GM18505 (cell line): ENCODE results near the gene WWOX.

Experiments used
- ATAC-seq: cut with Tn5 transposase; IDR thresholded peaks from one replicate; pipeline ENCODE4 v1.9.1; 2021; ENCODE audit not compliant: unreplicated experiment
- POLR2A ChIP-seq: IDR thresholded peaks from 4 replicates; pipeline ENCODE4 v1.6.1; 2011; ENCODE audit warnings: borderline replicate concordance; ENCODE audit not compliant: insufficient read depth, insufficient read length; ENCODE audit errors: extremely low read depth

WWOX gene

DNA sequence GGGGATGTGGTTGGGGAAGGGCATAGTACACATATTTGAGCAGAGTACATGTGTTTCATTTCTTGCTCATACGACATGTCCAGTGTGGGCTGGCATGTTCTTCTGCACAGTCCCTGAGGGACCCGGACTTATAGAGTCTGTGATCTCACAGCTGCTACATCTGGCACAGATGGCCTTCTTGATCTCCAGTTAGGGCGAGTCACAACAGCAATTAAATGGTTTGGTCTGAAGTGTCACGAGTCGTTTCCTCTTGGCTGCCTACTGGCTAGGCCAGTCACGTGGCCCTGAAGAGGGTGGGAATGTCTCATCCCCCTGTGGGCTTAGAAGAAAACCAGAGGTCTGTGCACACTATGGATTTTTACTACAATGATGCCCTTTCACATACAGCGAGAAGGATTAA is 443.6 kb downstream of the WWOX start:
- ATAC-seq = no peak
- TF ChIP-seq POLR2A = no peak

DNA sequence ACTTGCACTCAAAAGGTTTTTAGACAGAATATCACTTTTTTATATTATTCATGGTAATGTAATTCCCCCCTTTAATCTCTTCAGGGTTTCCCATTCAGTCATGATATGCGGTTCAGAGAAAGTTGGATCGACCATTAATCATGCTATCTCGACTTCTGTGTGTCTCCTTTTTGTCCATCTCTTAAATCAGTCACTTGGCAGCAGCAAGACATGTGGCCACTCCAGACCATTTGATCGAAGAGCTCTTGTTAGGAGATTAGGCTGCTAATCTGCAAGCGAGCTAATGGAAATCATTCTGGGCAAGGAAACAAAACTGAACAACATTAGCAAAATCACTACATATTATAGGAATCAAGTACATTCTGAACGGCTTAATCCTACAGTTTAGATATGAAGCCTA is 449.9 kb downstream of the WWOX start:
- no peak for ATAC-seq
- no peak for TF ChIP-seq POLR2A

DNA sequence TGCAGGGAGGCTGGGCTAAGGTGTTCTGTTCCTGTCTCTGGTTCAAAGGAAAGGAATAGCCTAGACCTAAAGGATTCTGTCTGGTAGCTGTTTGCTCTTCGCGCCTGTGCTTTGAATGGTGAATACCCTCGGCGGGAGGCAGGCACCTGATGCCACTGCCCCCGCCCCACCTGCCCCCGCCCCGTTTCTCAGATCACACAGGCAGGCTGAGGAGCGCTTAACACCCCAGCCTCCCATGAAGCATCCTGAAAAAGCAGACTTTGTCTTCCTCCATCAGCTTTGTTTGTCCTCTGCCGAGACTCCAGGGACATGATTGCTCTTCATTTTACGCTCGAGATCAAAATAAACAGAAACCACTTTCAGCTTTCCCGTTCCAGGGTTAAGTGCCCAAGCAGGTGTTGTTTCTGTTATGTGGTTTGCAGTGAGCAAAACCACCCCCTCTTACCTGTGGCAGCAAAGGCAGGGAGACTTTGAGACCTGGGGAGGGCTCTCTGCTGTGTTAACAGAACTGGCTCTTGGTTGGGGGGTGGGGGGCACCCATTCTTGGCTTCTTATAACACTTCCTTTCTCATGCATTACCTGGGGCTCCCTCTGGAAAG is 452.1 kb downstream of the WWOX start:
- TF ChIP-seq POLR2A = no peak
- no peak for ATAC-seq

DNA sequence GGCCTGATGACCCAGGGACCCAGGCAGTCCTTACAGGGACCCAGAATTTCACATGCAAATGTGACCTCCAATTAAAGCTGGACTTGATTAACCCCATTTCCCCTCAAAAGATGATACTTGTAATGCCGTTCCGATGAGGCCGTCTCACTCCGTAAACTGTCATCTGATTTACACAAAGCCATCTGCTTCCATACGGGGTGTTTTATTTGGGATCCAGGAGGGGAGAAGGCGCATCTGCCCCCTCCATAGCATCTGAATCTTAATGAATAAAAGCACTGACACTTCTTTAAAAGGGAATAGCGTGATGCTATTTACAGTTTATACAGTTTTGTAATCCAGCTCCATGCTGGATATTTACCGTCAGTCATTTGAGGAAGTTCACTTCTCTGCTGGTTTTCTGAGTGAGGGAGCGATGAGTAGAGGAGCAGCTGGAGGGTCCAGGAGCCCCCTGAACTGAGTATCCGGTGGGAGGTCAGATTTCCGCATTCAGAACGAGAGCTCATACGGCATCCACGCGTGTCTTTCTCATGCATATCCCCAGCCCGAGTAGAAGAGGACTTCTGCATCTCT is 452.7 kb downstream of the WWOX start:
- no peak for TF ChIP-seq POLR2A

DNA sequence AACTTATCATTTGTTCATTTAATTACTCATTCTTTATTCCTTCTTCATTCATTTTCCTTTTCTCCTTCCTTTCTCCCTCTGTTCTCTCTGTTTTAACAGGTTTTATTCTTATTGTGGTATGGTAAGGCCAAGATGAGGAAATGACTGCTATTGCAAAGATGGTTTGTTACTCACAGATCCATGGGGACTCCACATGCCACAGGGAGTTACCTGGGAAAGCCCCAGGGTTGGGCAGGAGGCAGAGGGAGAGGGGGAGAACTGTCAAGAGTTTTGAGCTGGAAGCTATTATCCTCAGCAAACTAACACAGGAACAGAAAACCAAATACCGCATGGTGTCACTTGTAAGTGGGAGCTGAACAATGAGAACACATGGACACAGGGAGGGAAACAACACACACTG is 453.3 kb downstream of the WWOX start:
- no peak for TF ChIP-seq POLR2A
- no peak for ATAC-seq

More for the DNA sequence above, 452.7 kb downstream of the WWOX start:
- no peak for ATAC-seq

DNA sequence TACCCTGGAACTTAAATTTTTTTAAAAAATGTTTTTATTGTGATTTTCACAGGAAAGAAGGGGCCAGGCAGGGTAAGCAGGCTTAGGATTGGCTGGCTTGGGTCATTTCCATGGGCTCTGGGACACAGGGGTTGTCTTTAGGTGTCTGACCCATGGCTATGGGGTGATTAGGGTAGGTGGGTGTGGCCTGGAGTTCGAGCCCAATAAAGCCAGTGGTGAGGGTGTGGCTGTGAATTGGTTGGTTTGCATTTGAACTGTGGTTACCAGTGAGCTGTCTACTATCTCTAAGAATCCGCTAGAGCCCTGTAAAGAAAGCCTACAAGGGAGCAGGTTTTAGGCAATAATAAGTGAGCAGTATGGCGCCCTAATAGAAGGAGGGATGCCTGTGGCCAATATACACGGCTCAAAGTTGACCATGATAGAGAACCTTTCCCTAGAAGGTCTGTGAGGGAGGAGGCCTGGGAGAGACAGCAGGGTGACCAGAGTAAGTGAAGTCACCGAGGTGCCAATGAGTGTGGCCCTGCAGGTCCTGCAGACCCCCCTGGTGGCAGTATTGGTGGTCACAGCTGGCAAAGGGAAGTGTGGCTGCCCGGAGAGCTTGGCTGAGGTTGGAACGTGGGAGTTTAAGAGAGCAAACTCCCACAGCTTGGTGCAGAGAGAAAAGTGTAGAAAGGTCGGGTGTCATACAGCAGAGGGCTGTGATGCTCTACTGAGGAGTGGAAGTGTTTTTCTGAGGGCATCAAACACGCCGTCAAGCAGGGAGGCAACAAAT is 454.0 kb downstream of the WWOX start:
- no peak for TF ChIP-seq POLR2A
- ATAC-seq = no peak

DNA sequence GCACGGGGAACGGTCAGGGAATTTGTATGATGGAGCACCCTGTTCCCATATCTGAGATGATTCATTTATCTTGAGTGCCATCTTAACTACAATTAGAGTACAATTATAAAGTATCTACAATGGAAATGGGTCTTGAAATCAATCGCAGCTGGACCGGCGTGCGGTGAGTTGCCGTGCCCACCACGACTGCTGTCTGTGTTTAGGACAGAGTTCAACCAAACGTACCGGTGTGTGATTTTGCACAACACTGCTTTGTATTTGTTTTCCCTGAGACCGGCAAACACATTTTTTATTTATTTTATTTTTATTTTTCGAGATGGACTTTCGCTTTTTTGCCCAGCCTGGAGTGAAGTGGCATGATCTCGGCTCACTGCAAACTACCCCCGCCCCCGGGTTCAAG is 457.0 kb downstream of the WWOX start:
- ATAC-seq = no peak
- no peak for TF ChIP-seq POLR2A

DNA sequence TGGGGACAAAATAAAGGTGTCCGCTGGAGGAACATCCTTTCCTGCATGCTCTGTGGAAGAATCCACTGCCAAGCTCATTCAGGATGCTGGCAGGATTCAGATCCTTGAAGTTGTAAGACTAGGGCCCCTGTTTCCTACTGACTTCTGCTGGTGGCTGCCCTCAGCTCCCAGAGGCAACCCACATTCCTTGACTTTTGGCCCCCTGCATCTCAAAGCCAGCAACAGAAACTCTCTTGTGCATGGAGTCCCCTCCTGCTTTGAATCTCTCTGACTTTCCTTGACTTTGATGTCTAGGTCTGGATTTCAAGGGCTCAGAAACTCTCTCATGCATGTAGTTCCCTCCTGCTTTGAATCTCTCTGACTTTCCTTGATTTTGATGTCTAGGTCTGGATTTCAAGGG is 461.5 kb downstream of the WWOX start:
- no peak for ATAC-seq
- no peak for TF ChIP-seq POLR2A

DNA sequence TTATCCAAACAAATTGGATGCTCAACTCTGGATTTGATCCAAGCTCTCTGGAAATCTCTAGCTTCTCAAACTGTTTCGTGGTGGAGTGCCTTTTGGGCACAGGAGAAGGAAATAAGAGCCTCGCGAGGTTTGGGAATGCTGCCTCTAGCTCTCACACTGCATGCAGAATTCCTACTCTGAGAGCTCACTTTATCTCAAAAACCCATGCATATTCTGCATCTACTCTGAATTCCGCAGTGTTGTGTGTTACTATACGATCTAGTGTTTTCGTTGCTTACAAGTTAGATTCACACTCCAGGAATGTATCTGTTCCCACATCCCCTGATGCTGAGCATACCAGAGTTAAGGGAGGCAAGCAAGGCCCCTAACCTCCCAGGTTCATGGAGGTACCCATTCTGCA is 462.7 kb downstream of the WWOX start:
- no peak for TF ChIP-seq POLR2A
- ATAC-seq = no peak

DNA sequence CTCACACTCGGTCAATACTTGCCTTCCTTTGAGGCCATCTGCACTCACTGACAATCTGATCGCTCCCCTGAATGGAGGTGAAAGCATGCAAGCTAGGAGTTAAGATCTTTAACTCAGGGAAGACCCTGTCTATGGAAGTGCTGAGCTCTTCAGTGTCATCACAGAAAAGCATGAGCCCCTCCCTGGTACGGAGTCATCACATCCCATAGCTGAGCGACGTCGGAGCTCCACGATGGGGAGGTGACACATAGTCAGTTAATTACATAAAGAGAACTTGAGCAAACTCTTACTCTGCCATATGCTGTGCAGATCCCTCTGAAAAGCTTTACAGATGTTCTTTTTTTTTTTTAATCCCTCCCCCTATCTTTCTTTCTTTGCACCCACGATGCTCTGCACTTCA is 463.2 kb downstream of the WWOX start:
- ATAC-seq = no peak
- TF ChIP-seq POLR2A = no peak

DNA sequence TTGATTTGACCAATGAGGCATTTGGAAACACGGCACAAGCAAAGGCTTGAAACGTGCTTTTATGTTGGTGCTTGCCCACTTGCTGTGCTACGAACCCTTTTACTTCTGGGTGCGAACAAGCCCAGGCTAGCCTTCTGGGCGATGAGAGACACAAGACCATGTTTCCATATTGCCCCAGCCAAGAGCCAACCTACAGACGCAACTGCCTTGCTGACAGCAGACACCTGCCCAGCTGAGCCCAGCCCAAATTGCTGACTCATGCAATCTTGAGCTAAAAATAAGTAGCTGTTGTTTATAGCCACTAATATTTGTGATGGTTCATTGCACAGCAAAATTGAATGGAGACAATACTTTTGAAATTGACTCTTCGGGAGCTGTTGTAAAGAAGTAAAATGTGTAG is 464.5 kb downstream of the WWOX start:
- ATAC-seq = no peak
- no peak for TF ChIP-seq POLR2A

DNA sequence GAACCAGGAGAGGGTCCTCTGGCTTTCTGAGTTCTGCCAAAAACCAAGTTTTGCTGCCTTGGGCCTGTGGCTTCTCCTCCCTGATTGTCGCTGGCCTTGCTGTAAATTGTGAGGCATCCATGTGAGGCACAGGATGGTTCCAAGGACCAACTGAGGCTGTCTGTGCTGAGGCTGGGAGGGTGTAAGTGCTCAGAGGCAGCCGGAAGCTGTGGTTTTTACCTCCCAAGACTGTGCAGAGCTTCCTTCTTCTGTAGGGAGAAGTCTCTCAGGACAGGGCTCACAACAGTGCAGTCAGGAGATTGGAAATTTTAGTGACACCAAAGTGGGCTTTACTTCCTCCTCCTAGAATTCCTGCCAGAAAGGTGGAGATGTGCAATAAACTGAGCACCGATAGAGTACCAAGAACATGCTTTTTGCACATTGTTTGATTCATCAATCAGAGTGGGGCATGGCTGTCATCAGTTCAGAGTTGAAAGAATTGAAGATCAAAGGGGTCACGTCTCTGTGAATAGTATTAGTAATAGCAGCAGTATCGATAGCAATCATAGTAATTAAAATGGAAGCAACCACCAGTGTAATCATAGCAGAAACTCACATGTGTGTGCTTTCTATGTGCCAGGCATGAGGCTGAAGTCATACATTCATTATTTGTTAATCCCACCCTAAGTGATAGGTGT is 467.1 kb downstream of the WWOX start:
- ATAC-seq = no peak
- TF ChIP-seq POLR2A = no peak

DNA sequence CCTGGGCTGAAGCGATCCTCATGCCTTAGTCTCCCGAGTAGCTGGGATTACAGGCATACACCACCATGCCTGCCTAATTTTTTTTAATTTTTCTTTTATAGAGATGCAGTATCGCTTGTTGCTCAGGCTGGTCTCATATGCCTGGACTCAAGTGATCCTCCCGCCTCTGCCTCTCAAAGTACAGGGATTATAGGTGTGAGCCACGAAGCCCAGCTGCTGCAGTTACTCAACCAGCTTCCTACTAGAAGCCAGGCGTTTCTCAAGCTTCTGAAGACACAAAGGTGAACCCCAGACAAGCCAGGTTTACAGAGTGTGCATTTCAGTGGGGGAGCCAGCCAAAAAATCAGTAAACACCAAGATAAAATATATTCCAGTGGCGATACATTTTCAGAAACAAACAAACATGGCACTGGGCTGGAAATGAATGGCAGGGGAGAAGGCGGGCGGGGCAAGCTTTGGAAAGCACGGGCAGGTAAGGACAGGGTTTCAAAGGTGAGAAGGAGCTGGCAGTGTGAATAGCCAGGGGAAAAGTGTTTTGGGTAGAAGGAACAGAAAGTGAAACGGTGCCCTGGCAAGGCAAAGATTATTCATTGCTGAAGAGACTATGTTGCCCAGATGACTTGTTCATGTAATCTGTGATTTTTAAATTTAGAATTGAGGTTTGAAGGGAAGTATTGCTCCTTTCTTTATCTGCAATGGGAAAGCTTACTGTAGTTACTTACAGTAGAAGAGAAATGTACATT is 471.1 kb downstream of the WWOX start:
- no peak for ATAC-seq
- no peak for TF ChIP-seq POLR2A
